ENCODE data around the gene NKIRAS2. TPM values are rescaled to one million over a fixed set of nuclear protein-coding genes. Genes with fewer than 3 reads are reported as not detected.

The NKIRAS2 gene
- total RNA-seq, 1 donor from 2014 or later, result 48.1 TPM

DNA sequence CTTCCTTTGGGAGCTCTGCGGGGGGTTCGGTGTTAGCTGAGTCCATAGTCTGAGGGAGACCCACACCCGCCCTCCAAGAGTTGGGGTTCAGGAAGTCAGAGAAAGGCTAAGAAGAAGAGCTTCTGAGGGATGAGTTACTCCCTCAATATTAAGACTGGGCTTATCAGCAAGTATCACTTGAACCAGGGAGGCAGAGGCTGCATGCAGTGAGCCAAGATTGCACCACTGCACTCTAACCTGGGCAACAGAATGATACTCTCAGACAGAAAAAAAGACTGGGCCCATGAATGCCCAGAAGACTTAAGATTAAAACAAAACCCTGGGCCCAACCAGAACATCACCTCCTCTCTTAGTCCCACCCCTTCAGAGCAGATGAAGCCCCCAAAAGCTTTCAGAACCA is 6.0 kb downstream of the NKIRAS2 start:
- H3K27me3 Mint-ChIP-seq (ENCODE audit: low read depth), result no peaks in the 10 kb centered on the region
- H3K4me1 Mint-ChIP-seq, result peaks cover 15% of the 10 kb centered on the region
- no peak overlapping the region for H3K4me3 Mint-ChIP-seq
- no peak overlapping the region for H3K27ac Mint-ChIP-seq
- no peak for DNase-seq (ENCODE audit: low spot score in 2 of 2, unreplicated experiment in 2 of 2)
- TF ChIP-seq, protein P1, sequence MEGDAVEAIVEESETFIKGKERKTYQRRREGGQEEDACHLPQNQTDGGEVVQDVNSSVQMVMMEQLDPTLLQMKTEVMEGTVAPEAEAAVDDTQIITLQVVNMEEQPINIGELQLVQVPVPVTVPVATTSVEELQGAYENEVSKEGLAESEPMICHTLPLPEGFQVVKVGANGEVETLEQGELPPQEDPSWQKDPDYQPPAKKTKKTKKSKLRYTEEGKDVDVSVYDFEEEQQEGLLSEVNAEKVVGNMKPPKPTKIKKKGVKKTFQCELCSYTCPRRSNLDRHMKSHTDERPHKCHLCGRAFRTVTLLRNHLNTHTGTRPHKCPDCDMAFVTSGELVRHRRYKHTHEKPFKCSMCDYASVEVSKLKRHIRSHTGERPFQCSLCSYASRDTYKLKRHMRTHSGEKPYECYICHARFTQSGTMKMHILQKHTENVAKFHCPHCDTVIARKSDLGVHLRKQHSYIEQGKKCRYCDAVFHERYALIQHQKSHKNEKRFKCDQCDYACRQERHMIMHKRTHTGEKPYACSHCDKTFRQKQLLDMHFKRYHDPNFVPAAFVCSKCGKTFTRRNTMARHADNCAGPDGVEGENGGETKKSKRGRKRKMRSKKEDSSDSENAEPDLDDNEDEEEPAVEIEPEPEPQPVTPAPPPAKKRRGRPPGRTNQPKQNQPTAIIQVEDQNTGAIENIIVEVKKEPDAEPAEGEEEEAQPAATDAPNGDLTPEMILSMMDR (IDR thresholded peaks at IDR 0.05; ENCODE audit: unreplicated experiment), result no peak
- H3K9me3 Mint-ChIP-seq, result no peaks in the 10 kb centered on the region
- H3K36me3 Mint-ChIP-seq, result peaks cover 10% of the 10 kb centered on the region

DNA sequence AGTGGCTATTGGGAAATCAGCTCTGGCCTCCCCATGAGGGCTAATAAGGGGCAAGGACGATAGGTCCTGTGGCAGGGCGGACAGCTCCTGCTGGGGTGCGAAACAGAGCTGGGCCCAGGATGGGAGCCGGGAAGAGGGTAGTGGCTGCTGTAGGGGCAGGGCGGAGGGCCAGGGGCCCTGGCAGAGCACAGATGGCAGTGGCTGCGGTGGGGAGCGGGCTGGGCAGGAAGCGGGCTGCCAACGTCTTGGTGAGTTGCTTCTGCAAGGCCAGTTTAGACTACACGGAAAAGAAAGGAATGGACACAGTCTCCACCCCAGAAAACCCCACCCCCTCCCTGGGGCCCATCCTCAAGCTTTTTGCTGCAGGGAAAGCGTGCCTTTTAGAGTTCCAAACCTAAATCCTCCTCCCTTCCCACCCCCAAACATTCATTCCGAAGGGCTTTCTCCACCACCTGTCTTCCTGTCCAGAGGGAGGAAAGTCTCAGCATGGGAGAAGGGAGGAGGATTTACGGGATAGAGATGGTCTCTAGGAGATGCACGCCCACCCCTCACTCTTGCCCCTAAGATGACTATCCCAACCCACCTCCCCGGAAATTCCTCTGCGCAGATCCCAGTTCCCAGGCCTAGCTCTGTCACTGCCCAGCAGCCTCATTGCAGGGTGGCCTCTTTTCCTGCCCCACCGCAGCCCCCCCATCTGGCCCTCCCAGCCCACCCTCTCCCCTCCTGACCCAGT is 7.1 kb downstream of the NKIRAS2 start:
- H3K36me3 Mint-ChIP-seq, result peaks cover 6% of the 10 kb centered on the region
- no peaks in the 10 kb centered on the region for H3K9me3 Mint-ChIP-seq
- DNase-seq (ENCODE audit: low spot score in 2 of 2, unreplicated experiment in 2 of 2), result no peak
- no peak overlapping the region for H3K4me3 Mint-ChIP-seq
- H3K27ac Mint-ChIP-seq, result no peak overlapping the region
- no peaks in the 10 kb centered on the region for H3K27me3 Mint-ChIP-seq (ENCODE audit: low read depth)
- peaks cover 8% of the 10 kb centered on the region for H3K4me1 Mint-ChIP-seq
- TF ChIP-seq, protein P1 (IDR thresholded peaks at IDR 0.05; ENCODE audit: unreplicated experiment), result no peak

DNA sequence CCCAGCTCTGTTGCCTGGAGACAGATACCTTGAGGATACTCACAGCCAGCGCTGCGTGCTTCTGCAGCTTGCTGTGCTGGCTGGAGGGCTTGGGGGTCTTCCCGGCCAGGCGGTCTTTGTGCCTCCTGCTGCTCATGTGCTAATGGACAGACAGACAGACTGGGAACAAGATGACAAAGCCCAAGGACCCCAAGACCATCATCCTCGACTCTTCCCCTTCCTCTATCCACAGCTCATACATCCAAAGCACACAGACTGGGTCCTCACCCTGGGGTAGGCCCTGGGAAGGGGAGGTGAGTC is 7.7 kb downstream of the NKIRAS2 start:
- TF ChIP-seq, protein P1 (IDR thresholded peaks at IDR 0.05; ENCODE audit: unreplicated experiment), result no peak
- H3K9me3 Mint-ChIP-seq, result no peaks in the 10 kb centered on the region
- H3K36me3 Mint-ChIP-seq, result peaks cover 3% of the 10 kb centered on the region
- H3K27me3 Mint-ChIP-seq (ENCODE audit: low read depth), result no peaks in the 10 kb centered on the region
- DNase-seq (ENCODE audit: low spot score in 2 of 2, unreplicated experiment in 2 of 2), result no peak
- no peak overlapping the region for H3K27ac Mint-ChIP-seq
- no peak overlapping the region for H3K4me3 Mint-ChIP-seq
- H3K4me1 Mint-ChIP-seq, result peaks cover 8% of the 10 kb centered on the region

DNA sequence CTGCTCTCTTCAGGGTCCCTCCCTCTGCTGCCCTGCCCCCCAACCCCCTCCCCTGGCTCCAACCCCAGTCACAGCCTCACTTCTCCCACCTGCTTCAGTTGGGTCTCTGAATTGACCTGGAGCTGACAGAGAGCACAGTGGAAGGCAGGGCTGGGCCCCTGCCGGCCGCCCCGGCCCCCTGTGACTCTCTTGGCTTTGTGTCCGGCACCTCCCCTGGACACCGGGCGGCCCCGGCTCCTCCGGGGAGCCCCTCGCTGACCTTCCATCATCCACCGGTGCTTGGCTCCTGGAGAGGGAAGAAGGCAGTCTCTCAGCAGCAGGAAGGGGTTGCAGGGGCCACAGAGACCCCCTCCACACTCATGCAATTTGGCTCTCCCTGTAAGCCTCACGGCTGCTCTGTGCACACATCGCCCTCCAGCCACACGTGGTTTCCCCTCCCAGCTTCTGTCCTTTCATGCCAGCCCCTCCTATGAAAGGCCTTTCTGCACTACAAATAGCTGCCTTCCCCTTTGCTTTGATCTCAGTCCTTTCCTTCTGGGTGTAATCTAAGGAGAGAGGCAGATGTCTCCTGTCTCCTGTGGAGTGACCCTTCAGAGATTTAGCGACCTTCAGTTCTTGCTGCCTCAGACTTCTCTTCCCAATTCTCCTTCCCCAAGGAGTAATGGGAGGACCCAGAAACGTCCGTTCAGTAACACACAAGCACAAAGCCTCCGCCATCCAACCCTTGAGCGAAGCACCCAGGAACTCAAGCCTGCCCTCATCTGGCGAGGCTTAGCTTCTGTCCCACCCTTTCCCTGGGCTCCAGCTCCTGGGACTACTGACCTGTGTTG is 8.3 kb downstream of the NKIRAS2 start:
- DNase-seq (ENCODE audit: low spot score in 2 of 2, unreplicated experiment in 2 of 2), result no peak
- no peaks in the 10 kb centered on the region for H3K27me3 Mint-ChIP-seq (ENCODE audit: low read depth)
- H3K9me3 Mint-ChIP-seq, result no peaks in the 10 kb centered on the region
- no peak overlapping the region for H3K4me3 Mint-ChIP-seq
- H3K27ac Mint-ChIP-seq, result peak overlapping the region; percentile 17
- TF ChIP-seq, protein P1 (IDR thresholded peaks at IDR 0.05; ENCODE audit: unreplicated experiment), result no peak
- H3K4me1 Mint-ChIP-seq, result peaks cover 8% of the 10 kb centered on the region
- peaks cover 3% of the 10 kb centered on the region for H3K36me3 Mint-ChIP-seq

DNA sequence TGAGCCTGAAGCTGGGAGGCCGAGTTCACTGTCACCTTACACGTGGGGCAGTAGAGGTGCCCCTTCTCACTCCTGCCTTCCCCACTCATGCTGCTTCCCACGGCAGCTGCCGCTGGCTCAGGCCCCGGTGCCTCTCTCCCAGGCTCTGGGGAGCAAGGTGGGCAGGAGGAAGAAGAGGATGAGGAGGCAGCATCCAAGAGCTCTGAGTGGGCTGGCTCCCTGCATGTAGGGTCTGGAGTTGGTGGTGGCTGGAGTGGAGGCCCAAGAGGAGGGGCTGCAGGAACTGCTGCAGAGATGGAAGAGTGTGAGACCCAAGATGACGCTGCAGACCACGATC is 8.9 kb downstream of the NKIRAS2 start:
- Mint-ChIP-seq H3K4me3 (no peak overlapping the region), H3K27ac (no peak overlapping the region)

More for the DNA sequence above, 8.9 kb downstream of the NKIRAS2 start:
- TF ChIP-seq, protein P1 (IDR thresholded peaks at IDR 0.05; ENCODE audit: unreplicated experiment), result no peak
- Mint-ChIP-seq H3K27me3 (ENCODE audit: low read depth) (no peaks in the 10 kb centered on the region), H3K4me1 (peaks cover 8% of the 10 kb centered on the region), H3K9me3 (no peaks in the 10 kb centered on the region), H3K36me3 (peaks cover 3% of the 10 kb centered on the region)
- no peak for DNase-seq (ENCODE audit: low spot score in 2 of 2, unreplicated experiment in 2 of 2)
